GM12801 (cell line): ENCODE results near the gene TMEM234.

Experiments used
- CTCF ChIP-seq: IDR thresholded peaks from one replicate; pipeline ENCODE4 v1.5.1; 2011; ENCODE audit warnings: control low read depth; ENCODE audit not compliant: insufficient read length; ENCODE audit errors: extremely low read depth

The TMEM234 gene

GRCh38 chr1:32178380-32179192, 43.6 kb downstream of the TMEM234 start:
- TF ChIP-seq CTCF, result no peak

- TF ChIP-seq CTCF, result no peak
Measured at GRCh38 chr1:32172621-32173245, 49.4 kb downstream of the TMEM234 start.

- TF ChIP-seq CTCF, result no peak
Measured at GRCh38 chr1:32170991-32171390, 51.2 kb downstream of the TMEM234 start.
